ENCODE data around the gene RASGRF2.

RASGRF2 gene

GRCh38 chr5:81067406-81067805 lies 107.2 kb downstream of the RASGRF2 start:
- H3K4me3 ChIP-seq (ENCODE audit: low read depth, low read length) = no peak overlapping the region
- DNase-seq (ENCODE audit: low read depth) = no peak
- TF ChIP-seq CTCF (IDR thresholded peaks at IDR 0.05; ENCODE audit: control insufficient read depth, extremely low read depth, insufficient read depth) = no peak

GRCh38 chr5:81068063-81068462 lies 107.9 kb downstream of the RASGRF2 start:
- no peak for TF ChIP-seq CTCF (IDR thresholded peaks at IDR 0.05; ENCODE audit: control insufficient read depth, extremely low read depth, insufficient read depth)
- DNase-seq (ENCODE audit: low read depth) = no peak
- H3K4me3 ChIP-seq (ENCODE audit: low read depth, low read length) = no peak overlapping the region

GRCh38 chr5:81068635-81069034 lies 108.5 kb downstream of the RASGRF2 start:
- no peak overlapping the region for H3K4me3 ChIP-seq (ENCODE audit: low read depth, low read length)
- no peak for DNase-seq (ENCODE audit: low read depth)
- no peak for TF ChIP-seq CTCF (IDR thresholded peaks at IDR 0.05; ENCODE audit: control insufficient read depth, extremely low read depth, insufficient read depth)

GRCh38 chr5:81069990-81070389 lies 109.8 kb downstream of the RASGRF2 start:
- no peak for DNase-seq (ENCODE audit: low read depth)
- TF ChIP-seq CTCF (IDR thresholded peaks at IDR 0.05; ENCODE audit: control insufficient read depth, extremely low read depth, insufficient read depth) = no peak
- no peak overlapping the region for H3K4me3 ChIP-seq (ENCODE audit: low read depth, low read length)

GRCh38 chr5:81070571-81071255 lies 110.5 kb downstream of the RASGRF2 start:
- H3K4me3 ChIP-seq (ENCODE audit: low read depth, low read length) = no peak overlapping the region
- TF ChIP-seq CTCF (IDR thresholded peaks at IDR 0.05; ENCODE audit: control insufficient read depth, extremely low read depth, insufficient read depth) = no peak
- no peak for DNase-seq (ENCODE audit: low read depth)

GRCh38 chr5:81075041-81075440 lies 114.9 kb downstream of the RASGRF2 start:
- no peak for TF ChIP-seq CTCF (IDR thresholded peaks at IDR 0.05; ENCODE audit: control insufficient read depth, extremely low read depth, insufficient read depth)
- no peak for DNase-seq (ENCODE audit: low read depth)
- H3K4me3 ChIP-seq (ENCODE audit: low read depth, low read length) = no peak overlapping the region

- DNase-seq (ENCODE audit: low read depth) = no peak
- no peak overlapping the region for H3K4me3 ChIP-seq (ENCODE audit: low read depth, low read length)
- no peak for TF ChIP-seq CTCF (IDR thresholded peaks at IDR 0.05; ENCODE audit: control insufficient read depth, extremely low read depth, insufficient read depth)
Measured at GRCh38 chr5:81077105-81077504, 116.9 kb downstream of the RASGRF2 start.
